Measurements from ENCODE around the gene KMT5C. TPM values are rescaled to one million over a fixed set of nuclear protein-coding genes. Genes with fewer than 3 reads are reported as not detected.

KMT5C gene
- polyA plus RNA-seq, 1 donor, result 24.4 TPM

DNA sequence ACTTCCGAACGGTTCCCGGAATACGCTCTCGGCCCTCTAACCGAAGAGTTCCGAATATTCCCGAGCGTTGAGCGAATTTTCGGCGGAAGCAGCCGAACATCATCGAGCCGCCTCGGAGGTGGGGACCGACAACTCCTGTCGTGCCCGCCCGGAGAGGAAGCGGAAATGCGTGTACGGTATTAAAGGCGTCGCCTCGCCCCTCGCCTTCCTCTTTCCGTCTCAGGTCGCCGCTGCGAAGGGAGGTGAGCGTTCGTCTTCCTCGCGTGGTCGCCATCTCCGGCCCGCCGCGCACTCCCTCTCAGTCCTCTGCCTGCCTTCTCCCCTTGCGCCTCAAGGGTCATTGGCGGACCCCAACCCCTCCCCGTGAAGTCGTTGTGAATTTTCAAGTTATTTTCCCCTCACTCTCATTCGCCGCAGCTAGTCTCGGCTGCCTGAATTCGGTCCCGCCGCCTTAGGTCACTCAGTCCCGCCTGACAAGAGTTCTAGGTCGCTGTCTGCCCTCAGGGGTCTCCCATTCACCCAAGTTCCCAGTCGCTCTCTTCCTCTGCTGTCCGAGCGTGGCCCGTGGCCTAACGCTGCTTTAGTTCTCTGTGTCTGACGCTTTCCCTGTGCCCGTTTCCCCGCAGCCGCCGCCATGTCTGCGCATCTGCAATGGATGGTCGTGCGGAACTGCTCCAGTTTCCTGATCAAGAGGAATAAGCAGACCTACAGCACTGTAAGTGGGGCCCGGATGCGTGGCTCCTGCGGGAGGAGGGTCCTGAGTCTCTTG lies 46.2 kb downstream of the KMT5C start, which contains the start of gene RPL28:
TSS of gene RPL28 (plus strand) at position 209 of the 769 bp plus-strand sequence. CDS start at position 635, 426 bp downstream.
- peak; percentile 99 for DNase-seq

GRCh38 chr19:55386493-55386971 lies 46.9 kb downstream of the KMT5C start:
- DNase-seq, result no peak

GRCh38 chr19:55387736-55388497 lies 48.2 kb downstream of the KMT5C start:
- DNase-seq, result no peak

DNA sequence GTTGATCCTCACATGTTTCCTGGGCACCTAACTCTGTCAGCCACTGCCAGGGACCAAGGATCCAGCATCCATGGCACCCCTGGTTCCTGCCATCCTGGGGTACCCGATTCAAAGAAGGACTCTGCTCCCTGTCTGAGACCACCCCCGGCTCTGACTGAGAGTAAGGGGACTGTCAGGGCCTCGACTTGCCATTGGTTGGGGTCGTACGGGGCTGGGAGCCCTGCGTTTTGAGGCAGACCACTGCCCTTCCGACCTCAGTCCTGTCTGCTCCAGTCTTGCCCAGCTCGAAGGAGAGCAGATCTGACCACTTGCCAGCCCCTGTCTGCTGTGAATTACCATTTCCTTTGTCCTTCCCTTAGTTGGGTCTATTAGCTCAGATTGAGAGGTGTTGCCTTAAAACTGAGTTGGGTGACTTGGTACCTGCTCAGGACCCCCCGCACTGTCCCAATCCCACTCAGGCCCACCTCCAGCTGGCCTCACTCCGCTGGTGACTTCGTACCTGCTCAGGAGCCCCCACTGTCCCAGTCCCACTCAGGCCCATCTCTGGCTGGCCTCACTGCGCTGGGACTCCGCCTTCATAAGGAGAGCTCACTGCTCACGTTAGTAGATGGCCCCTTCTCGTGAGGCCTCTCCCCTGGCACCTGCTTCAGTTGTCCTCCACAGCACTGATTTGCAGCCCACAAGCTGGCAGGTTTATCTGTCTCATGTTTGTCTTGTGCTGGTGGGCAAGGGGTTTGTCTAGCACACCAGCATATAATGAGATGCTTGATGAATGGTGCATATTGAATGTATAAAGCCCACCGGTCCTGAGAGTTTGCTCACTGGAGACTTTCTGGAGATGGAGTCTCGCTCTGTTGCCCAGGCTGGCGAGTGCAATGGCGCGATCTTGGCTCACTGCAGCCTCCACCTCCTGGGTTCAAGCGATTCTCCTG lies 50.0 kb downstream of the KMT5C start:
- no peak for DNase-seq

- no peak for DNase-seq
These were observed 50.8 kb downstream of the KMT5C start for GRCh38 chr19:55390461-55390880.

GRCh38 chr19:55391191-55391670 lies 51.6 kb downstream of the KMT5C start:
- no peak for DNase-seq

GRCh38 chr19:55391702-55392615 lies 52.3 kb downstream of the KMT5C start:
- no peak for DNase-seq

DNA sequence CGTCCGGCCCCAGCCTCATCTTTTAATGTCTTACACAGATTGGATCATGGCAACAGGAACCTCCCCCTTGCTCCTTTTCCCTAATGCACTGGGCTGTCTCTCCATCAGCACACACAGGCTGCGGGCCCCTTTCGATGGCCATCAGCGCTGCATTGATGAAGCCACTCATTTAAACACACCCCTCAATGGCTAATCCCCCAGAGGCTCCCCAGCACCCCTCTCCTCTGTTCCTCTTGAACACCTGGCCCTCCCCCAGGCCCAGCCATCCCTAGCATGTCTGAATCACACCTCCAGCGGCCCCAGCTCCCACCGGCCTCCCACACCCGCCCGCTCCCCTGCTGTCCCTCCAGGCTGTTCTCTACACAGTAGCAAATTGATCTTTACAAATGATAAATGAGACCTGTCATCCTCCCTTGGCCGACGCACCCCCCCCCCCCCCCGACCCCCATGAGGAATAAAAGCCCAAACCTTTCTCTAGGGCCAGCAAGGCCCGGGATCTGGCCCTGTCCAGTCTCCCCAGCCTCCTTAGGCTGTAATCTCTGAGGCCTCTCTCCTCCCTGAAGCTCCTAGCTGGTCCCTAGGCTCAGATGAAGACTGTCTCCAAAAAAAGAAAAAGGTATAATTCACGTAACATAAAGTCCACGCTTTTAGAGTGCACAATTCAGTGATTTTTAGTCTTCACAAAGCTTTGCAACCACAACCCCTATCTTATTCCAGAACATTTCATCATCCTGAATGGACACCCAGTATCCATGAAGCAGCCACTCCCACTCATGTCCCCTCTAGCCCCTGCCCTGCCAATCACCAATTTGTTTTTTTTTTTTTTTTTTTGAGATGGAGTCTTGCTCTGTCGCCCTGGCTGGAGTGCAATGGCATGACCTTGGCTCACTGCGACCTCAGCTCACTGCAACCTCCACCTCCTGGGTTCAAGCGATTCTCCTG lies 53.4 kb downstream of the KMT5C start:
- DNase-seq, result no peak

Other genes starting within 250 kb of the KMT5C start
- gene PPP1R12C, start 222.2 kb upstream of the KMT5C start, polyA plus RNA-seq (ENCODE audit: insufficient read length), result 68.6 TPM
- 3.8 TPM for gene TNNT1, start 190.7 kb upstream of the KMT5C start, polyA plus RNA-seq (ENCODE audit: insufficient read length)
- 3.3 TPM for gene TNNI3, start 182.1 kb upstream of the KMT5C start, polyA plus RNA-seq (ENCODE audit: insufficient read length)
- gene DNAAF3, start 173.3 kb upstream of the KMT5C start, polyA plus RNA-seq (ENCODE audit: insufficient read length), result 7.5 TPM
- gene SYT5, start 159.6 kb upstream of the KMT5C start, polyA plus RNA-seq (ENCODE audit: insufficient read length), result 0.30 TPM
- 0.07 TPM for gene PTPRH, start 130.4 kb upstream of the KMT5C start, polyA plus RNA-seq (ENCODE audit: insufficient read length)
- 2.8 TPM for gene TMEM86B, start 111.1 kb upstream of the KMT5C start, polyA plus RNA-seq (ENCODE audit: insufficient read length)
- 46.0 TPM for gene PPP6R1, start 80.9 kb upstream of the KMT5C start, polyA plus RNA-seq (ENCODE audit: insufficient read length)
- gene HSPBP1, start 59.8 kb upstream of the KMT5C start, polyA plus RNA-seq (ENCODE audit: insufficient read length), result 24.0 TPM
- gene BRSK1, start 55.9 kb upstream of the KMT5C start, polyA plus RNA-seq (ENCODE audit: insufficient read length), result 14.7 TPM
- gene TMEM150B, start 14.5 kb upstream of the KMT5C start, polyA plus RNA-seq (ENCODE audit: insufficient read length), result 1.5 TPM
- gene COX6B2, start 14.8 kb downstream of the KMT5C start, polyA plus RNA-seq (ENCODE audit: insufficient read length), result 0.78 TPM
- 0.17 TPM for gene GARIN5B, start 23.4 kb downstream of the KMT5C start, polyA plus RNA-seq (ENCODE audit: insufficient read length)
- 1.4 TPM for gene IL11, start 30.6 kb downstream of the KMT5C start, polyA plus RNA-seq (ENCODE audit: insufficient read length)
- gene TMEM190, start 37.0 kb downstream of the KMT5C start, polyA plus RNA-seq (ENCODE audit: insufficient read length), result 0.48 TPM
- gene TMEM238, start 44.4 kb downstream of the KMT5C start, polyA plus RNA-seq (ENCODE audit: insufficient read length), result 0.32 TPM
- gene RPL28, start 46.1 kb downstream of the KMT5C start, polyA plus RNA-seq (ENCODE audit: insufficient read length), result 746 TPM
- gene UBE2S, start 67.9 kb downstream of the KMT5C start, polyA plus RNA-seq (ENCODE audit: insufficient read length), result 43.7 TPM
- gene SHISA7, start 103.4 kb downstream of the KMT5C start, polyA plus RNA-seq (ENCODE audit: insufficient read length), result 0.20 TPM
- 30.1 TPM for gene ISOC2, start 121.8 kb downstream of the KMT5C start, polyA plus RNA-seq (ENCODE audit: insufficient read length)
- not detected for gene C19orf85, start 124.9 kb downstream of the KMT5C start, polyA plus RNA-seq (ENCODE audit: insufficient read length)
- gene ZNF628, start 136.7 kb downstream of the KMT5C start, polyA plus RNA-seq (ENCODE audit: insufficient read length), result 2.4 TPM
- 36.8 TPM for gene NAT14, start 145.3 kb downstream of the KMT5C start, polyA plus RNA-seq (ENCODE audit: insufficient read length)
- 1.1 TPM for gene SSC5D, start 148.6 kb downstream of the KMT5C start, polyA plus RNA-seq (ENCODE audit: insufficient read length)
- gene SBK2, start 197.3 kb downstream of the KMT5C start, polyA plus RNA-seq (ENCODE audit: insufficient read length), result 1.1 TPM
- gene SBK3, start 205.7 kb downstream of the KMT5C start, polyA plus RNA-seq (ENCODE audit: insufficient read length), result 0.58 TPM
- gene ZNF579, start 241.0 kb downstream of the KMT5C start, polyA plus RNA-seq (ENCODE audit: insufficient read length), result 16.1 TPM